Muscle of back (tissue), 11 donors: ENCODE data around the gene ARF3. TPM values are rescaled to one million over a fixed set of nuclear protein-coding genes. Genes with fewer than 3 reads are reported as not detected.
"Not testable (repeated sequence)": the region's sequence is repeated elsewhere in the genome, so short reads cannot be mapped to it uniquely, and the experiment has no call there.

Source experiments
- DNase-seq, 3 donors: peaks; one replicate each; pipeline versions ENCODE4 v3.0.0 to v3.0.0-alpha.2; 2013
- polyA plus RNA-seq, 10 donors: library from polyadenylated mRNA; unstranded; fragments of 120-200 nt; gene quantifications; one replicate each; pipeline ENCODE4 v1.2.1, GENCODE V29; 2013; ENCODE audit not compliant: insufficient read length in 10 of 10

Gene ARF3
- polyA plus RNA-seq, 10 donors = 36.1 to 63.5 (median 45.8) TPM

GRCh38 chr12:48933664-48934311 is 23.5 kb downstream of the ARF3 start:
- no peak for DNase-seq

DNA sequence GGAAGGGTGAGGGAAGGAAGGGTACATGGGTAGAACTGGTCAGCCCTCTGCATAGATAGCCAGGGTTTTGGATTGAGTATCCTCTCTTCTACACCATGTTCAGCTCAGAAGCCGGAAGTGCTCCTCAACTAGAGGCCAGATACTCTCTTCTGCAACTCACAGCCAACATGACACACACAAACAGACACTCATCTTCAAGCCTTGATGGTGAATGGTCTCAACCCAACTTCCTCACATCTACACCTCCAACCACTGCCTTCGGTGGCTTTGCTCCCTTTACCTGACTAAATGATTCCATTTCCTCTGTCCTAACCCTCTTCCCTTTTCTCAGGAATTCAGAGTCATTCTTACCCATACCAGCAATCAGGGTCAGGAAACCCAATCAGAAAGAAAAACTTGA is 24.4 kb downstream of the ARF3 start:
- DNase-seq = no peak

DNA sequence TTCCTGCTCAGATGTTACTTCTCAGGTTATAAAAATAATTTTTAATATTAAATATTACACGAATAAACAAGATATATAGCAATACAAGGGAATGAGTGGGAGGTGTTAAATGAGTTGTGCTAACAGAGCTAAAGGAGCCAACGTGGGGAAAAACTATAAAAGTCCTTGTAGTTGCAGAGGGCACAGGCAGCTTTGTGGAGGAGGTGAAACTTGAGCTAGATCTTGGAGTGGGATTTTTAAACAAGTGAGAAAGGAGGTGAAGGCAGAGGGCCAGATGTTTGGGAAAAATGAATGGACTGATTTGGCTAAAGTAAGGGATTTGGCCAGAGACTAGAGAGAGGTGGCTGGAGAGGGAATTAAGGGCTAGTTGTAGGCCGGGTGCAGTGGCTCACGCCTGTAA is 26.8 kb downstream of the ARF3 start:
- DNase-seq = no peak

DNA sequence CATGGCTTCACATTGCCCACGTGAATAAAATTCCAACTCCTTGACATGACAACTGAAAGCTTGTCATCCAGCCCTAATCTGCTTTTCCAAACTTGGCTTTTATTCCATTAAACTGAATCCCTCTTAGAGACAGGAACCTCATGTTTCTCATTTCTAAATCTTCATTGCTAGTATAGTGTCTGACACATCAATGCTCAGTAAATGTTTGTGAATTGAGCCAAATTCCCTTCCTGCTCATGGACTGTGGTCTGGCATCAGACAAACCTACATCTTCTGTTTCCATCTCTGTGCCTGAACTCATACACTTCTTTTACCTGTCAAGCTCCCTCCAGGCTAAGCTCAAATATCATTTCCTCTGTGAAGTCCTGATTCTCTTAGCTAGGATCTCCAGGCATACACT is 27.7 kb downstream of the ARF3 start:
- DNase-seq = no peak

- DNase-seq = no peak
Measured at GRCh38 chr12:48927261-48927660, 30.0 kb downstream of the ARF3 start.

GRCh38 chr12:48925304-48926011 is 31.8 kb downstream of the ARF3 start, which contains the start of gene FKBP11:
TSS of gene FKBP11 (minus strand) at chr12:48925492. CDS start at chr12:48925428, 64 bp downstream.
- DNase-seq = peak; percentile 42 to 86 (median 66)

DNA sequence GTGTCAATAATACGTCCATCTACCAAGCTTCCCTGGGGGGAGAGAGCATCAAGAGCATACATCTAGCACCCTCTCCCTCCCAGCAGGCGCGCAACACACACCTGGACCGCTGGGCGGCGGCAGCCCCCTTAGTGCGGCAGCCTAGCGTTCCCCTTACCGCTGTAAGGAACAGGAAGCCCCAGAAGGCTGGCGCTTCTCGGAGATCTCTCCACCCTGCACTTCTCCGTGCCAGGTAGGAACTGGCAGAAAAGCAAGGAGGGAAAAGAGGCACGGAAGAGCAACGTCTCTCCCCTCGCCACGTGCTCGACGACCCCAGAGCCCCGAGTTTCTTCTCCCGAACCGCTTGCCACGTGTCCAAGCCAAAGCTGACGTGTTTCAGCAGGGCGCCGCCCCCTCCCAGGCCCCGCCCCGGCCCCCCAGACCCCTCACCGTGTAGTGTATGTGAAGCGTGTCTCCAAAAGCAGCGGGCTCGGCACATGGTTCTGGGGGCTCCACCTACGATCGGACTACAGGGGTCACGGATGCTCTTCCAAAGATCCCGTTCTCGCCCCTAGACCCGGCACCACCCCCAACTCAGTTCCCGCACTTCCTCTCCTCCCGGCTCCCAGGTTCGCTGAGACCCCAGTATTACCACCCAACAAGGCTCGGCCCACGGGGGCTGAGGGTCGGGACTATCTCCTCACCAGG is 32.5 kb downstream of the ARF3 start:
- DNase-seq = peak; percentile 46 to 86 (median 63)

GRCh38 chr12:48923117-48923516 is 34.2 kb downstream of the ARF3 start:
- no peak for DNase-seq

DNA sequence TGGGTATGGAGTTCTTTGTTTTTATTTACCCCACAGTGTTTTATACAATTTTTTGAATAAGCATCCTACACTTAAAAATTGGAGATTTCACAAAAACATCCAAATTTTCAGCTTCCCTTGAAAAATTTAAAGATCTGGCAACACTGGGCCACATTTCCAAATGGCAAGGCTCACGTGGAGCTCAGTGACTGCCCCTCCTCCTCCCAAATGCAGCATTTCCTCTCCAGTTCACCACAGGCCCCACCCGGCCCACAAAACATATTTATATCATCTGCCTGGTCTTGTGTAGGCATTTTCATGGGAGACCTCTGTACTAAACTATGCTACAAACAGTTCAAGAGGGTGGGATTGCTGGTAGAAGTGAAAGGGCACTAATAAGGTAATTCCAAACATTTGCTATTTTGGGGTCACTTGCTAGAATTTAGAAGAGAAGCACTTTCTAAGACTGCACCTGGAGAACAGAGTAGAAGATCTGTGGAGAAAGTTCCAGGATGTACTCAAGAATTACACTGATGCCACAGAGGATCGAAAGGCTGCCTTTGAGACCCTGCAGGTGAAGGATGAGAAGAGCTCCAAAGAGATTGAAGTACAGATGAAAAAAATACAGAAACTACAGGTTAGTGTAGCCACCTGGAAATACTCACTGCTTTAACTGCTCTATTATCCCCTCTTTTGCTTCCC is 39.3 kb downstream of the ARF3 start:
- no peak for DNase-seq

GRCh38 chr12:48910196-48910595 is 47.1 kb downstream of the ARF3 start:
- no peak for DNase-seq

DNA sequence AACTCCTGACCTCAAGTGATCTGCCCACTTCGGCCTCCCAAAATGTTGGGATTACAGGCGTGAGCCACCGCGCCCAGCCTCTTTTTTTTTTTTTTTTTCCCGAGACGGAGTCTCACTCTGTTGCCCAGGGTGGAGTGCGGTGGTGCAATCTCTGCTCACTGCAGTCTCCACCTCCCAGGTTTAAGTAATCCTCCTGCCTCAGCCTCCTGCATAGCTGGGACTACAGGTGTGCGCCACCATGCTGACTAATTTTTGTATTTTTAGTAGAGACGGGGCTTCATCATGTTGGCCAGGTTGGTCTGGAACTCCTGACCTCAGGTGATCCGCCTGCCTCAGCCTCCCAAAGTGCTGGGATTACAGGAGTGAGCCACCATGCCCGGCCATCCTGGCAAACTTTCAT is 47.6 kb downstream of the ARF3 start:
- DNase-seq = not testable (repeated sequence)

DNA sequence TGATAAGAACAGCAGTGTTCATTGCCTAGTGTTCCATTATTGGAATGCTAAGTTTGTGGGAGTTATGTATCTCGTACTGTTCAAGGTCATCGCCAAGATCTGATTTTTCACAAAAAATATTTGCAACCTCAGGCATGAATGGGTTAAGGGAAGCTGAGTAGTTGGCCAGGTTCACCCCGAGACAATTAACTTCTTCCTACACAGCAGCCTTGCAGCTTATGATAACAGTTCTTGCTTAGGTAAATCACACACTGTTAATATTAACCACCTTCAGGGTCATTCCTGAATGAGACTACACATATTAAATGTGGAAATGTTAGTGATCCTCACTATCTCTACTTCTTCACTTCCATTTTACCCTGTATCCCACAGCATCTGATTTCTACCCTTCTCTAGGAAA is 50.0 kb downstream of the ARF3 start:
- DNase-seq = no peak

GRCh38 chr12:48903982-48904411 is 53.3 kb downstream of the ARF3 start:
- peak; percentile 79 to 91 (median 82) for DNase-seq

GRCh38 chr12:48903363-48903981 is 53.8 kb downstream of the ARF3 start:
- DNase-seq = no peak

- no peak for DNase-seq
Measured at GRCh38 chr12:48901278-48901677, 56.0 kb downstream of the ARF3 start.

- DNase-seq = no peak
Measured at GRCh38 chr12:48899651-48900050, 57.6 kb downstream of the ARF3 start.

GRCh38 chr12:48894271-48894670 is 63.0 kb downstream of the ARF3 start:
- no peak for DNase-seq

GRCh38 chr12:48890657-48891418 is 66.4 kb downstream of the ARF3 start:
- peak; percentile 62 to 91 (median 85) for DNase-seq

DNA sequence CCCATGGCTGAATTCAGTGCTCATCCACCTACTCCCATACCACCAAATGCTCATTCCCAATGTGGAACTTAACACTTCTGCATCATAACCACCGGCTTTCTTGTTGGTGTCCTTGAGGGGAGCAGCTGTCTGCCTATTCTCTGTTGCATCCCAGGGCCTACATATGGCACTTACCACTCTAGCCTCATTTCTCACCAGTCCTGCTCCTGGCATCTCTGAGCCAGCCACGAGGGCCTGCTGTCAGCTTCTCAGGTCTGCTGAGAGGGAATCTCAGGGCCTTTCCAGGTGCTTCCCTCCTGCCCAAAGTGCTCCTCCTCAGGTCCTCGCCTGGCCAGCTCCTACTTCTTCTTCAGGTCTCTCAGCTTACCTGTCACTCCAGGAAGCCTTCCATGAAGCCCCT is 67.6 kb downstream of the ARF3 start:
- no peak for DNase-seq
